HG02571 (cell line): ENCODE results near the gene OXGR1.
"Not testable (repeated sequence)": the region's sequence is repeated elsewhere in the genome, so short reads cannot be mapped to it uniquely, and the experiment has no call there.

ENCODE experiments used
- ATAC-seq: cut with Tn5 transposase; IDR thresholded peaks from one replicate; pipeline ENCODE4 v1.9.1; 2021; ENCODE audit warnings: mild to moderate bottlenecking, moderate library complexity; ENCODE audit not compliant: unreplicated experiment

OXGR1 gene

GRCh38 chr13:96994017-96994857 lies at the start of gene OXGR1:
Gene OXGR1 (minus strand): TSS chr13:96994476. CDS start chr13:96987759, 6,717 bp downstream.
- ATAC-seq, result no peak

DNA sequence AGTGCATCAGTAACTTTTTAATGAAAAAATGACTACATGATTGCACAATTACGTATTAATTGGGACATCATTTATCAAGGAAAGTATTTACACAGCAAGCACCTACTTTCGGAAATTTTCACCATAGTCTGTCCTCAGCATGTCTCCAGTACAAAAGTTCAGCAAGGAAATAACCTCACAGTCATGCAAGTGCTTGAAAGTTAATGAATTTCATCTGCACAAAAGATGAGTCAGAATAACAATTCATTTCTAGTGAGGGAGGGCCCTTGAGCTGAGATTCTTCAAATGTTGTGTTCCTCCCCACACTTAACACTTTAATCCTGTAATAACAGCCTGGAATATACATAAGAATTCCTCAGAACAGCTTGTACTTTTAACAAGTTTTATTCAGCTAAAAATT lies 49.0 kb upstream of the OXGR1 start:
- no peak for ATAC-seq

- no peak for ATAC-seq
These were observed 36.6 kb upstream of the OXGR1 start for GRCh38 chr13:97030705-97031452.

DNA sequence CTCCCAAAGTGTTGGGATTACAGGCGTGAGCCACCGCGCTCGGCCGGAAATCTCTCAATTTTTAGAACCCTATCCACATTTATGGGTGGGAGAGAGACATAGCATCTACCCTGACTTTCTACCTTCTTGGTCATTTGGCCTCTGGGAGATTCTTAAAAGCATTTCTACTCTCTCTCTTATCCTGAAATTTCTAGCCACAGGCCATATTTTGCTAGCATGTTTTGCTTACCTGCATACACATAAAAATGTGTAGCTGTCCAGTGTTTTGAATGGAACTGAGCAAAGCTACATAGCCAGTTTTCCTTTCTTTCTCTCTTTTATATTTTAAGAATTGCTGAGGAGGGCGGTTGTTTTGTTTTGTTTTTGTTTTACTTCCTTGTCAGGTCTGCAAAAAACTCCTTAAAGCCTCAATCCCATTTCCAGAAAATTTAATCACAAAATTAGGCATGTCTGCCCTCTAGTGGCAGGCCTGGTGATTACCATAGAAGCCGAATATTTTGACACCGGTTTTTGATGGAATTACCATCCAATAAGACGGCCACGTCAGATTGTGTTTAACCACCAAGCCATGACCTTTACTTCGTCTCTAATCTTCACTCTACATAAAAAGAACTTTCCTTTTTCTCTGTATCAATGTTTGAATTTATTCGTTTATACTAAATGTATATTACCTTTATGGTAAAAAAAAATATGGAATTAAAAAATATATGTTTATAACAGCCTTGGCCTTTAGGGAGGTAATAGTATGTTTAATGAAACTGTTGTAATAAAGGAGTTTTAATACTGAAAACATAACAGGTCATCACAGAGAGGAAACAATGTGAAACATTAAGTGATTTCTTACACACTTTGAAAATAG lies 34.4 kb upstream of the OXGR1 start:
- ATAC-seq, result no peak

GRCh38 chr13:97027162-97027554 lies 32.9 kb upstream of the OXGR1 start:
- no peak for ATAC-seq

GRCh38 chr13:97026531-97027161 lies 32.4 kb upstream of the OXGR1 start:
- ATAC-seq, result no peak

- not testable (repeated sequence) for ATAC-seq
These were observed 29.5 kb upstream of the OXGR1 start for GRCh38 chr13:97023812-97024211.

DNA sequence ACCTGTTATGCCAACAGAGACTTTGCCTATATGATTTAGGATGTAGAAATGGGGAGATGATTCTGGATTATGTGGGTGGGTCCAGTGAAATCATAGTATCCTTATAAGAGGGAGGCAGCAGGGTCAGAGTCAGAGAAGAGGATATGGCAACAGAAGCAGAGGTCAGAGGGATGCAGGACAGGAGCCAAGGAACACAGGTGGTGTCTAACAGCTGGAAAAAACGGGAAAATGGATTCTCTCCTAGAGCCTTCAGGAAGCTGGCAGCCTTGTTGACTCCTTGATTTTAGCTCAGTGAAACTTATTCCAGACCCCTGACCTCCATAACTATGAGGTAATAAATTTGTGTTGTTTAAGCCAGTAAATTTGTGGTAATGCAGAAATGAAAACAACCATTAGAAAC lies 28.8 kb upstream of the OXGR1 start:
- ATAC-seq, result no peak

- ATAC-seq, result no peak
These were observed 27.0 kb upstream of the OXGR1 start for GRCh38 chr13:97021241-97021640.

DNA sequence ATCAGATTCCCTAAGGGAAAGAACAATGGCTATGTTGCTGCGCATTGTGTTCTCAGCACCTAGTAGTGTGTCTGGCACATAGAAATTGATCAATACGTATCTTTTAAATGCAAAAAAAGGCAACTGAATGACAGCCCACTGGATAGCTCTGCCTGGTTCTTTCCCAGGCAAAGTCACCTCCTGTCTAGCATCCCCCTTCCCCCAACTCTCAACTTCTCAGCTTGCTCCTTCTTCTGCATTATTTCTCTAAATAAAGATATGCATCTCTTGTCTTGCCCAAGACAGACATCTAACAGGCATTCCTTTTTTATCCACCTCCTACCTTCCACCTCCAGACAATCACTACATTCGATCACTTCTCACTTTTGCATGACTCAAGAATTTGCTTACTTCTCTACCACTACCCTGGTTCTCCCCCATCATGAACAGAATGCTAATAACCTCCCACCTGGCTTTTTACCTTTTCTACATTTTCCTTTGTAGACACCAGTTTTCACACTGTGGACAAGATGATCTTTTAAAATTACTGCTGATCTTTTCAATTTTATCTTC lies 26.5 kb upstream of the OXGR1 start:
- no peak for ATAC-seq

- no peak for ATAC-seq
These were observed 25.9 kb upstream of the OXGR1 start for GRCh38 chr13:97020194-97020593.

DNA sequence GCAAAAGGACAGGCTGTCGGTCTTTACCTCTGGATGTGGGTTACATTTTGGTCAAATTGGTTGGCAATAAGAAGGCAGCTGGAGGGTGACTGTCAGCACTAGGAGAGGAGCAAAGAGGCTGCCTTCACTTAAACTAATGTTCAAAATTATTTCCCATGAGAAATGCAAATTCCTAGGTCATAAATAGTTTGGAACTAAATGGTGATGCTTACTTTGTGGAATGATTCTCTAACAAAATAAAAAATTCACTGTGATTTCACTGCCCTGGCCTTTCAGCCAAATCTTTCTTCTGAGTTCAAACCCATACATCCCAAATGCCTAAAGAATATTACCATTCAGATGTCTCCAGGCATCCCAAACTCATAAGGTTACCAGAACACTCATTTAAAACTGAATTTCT lies 25.0 kb upstream of the OXGR1 start:
- no peak for ATAC-seq

- ATAC-seq, result peak; percentile 72
These were observed 23.9 kb upstream of the OXGR1 start for GRCh38 chr13:97018029-97018819.

DNA sequence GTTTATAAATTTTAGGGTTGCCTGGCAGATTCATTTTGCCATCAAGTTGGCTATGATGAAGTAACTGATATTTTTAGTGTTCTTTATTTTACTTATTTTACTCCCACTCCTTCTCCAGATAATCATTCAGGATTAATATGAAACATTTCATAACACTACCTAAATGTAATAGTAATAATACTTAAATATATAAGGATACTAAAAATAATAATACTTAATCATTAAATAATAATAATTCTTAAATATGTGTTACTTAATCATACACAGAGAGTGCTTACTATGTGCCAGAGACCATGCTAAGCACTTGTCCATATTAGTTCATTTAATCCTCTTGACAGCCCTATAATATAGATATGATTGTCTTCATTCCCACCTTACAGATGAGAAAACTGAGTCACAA lies 23.0 kb upstream of the OXGR1 start:
- ATAC-seq, result no peak

DNA sequence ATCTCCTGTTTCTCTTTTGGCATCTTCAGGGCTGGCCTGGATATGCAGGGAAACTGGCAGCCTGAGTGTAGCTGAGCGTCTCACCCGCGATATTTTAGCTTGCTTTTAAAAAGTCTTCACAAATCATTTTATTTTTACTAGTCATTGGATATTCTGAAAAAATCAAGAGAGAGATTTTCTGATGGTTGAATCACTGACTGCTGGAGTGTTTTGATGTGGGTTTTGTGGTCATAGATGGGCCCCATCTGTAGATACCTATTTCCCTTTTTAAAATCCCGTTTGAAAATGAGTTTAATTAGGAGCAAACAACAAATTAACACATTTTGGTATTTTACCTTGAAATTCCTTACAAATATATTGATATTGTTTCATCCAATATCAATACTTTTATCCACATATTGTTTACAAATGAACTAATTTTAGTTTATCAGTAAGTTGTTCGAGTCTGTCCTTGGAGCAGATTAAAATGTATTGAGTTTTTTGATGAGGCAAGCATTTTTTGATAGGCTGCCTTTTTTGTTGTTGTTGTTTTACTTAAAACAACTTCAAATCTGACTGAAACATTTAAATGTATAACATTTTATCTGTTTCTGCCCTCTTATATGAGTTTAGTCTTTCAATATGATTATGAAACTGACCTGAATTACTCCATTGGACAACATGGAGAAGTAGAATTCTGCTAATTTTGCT lies 21.5 kb upstream of the OXGR1 start:
- no peak for ATAC-seq

GRCh38 chr13:97012251-97013048 lies 18.2 kb upstream of the OXGR1 start:
- ATAC-seq, result no peak

GRCh38 chr13:97011446-97012131 lies 17.3 kb upstream of the OXGR1 start:
- ATAC-seq, result no peak

- ATAC-seq, result no peak
These were observed 14.4 kb upstream of the OXGR1 start for GRCh38 chr13:97008643-97009042.
